ENCODE results near the gene SPAG16.

DNA sequence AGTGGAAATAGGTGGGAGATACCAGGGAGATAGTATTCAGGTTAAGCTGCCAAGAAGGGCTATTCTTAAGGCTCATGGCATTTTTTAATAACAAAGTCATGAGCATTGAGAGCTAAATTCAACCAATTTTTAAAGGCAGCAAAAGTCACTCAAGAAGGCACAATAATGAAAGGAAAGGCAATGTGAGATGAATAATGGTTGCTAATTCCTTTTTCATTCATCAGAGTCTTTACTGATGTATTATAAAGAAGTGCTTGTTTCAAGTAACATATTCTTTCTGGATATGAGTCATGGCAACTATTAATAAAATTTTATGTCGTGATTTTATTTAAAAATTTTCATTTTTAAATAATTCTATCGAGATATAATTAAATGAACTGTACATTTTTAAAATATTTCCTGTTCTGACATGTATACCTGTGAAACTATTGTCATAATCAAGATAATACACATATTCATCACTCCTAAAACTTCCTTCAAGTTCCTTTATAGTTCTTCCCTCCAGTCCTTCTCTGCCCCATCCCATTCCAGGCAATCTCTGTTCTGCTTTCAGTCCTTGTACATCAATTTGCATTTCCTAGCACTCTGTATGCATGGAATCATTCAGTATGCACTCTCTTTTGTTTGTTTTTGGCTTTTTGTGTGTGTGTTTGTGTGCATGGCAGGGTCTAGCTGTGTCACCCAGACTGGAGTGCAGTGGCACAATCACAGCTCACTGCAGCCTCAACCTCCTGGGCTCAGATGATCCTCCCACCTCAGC, 1167.4 kb downstream of the SPAG16 start:
- TF ChIP-seq, protein P1, sequence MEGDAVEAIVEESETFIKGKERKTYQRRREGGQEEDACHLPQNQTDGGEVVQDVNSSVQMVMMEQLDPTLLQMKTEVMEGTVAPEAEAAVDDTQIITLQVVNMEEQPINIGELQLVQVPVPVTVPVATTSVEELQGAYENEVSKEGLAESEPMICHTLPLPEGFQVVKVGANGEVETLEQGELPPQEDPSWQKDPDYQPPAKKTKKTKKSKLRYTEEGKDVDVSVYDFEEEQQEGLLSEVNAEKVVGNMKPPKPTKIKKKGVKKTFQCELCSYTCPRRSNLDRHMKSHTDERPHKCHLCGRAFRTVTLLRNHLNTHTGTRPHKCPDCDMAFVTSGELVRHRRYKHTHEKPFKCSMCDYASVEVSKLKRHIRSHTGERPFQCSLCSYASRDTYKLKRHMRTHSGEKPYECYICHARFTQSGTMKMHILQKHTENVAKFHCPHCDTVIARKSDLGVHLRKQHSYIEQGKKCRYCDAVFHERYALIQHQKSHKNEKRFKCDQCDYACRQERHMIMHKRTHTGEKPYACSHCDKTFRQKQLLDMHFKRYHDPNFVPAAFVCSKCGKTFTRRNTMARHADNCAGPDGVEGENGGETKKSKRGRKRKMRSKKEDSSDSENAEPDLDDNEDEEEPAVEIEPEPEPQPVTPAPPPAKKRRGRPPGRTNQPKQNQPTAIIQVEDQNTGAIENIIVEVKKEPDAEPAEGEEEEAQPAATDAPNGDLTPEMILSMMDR (IDR thresholded peaks at IDR 0.05; ENCODE audit: low read depth, low read length), result no peak
- TF ChIP-seq POLR2A (IDR thresholded peaks at IDR 0.05; ENCODE audit: extremely low read depth, insufficient read length), result no peak

Measured in NB4 (cell line).